Measurements from ENCODE around the gene ING3. TPM values are rescaled to one million over a fixed set of nuclear protein-coding genes. Genes with fewer than 3 reads are reported as not detected.
"Not testable (repeated sequence)": the region's sequence is repeated elsewhere in the genome, so short reads cannot be mapped to it uniquely, and the experiment has no call there.

Gene ING3
- total and polyA plus RNA-seq, 2 donors (not counting 3 experiments of a cell fraction or from before 2014, with no cell fraction given): 8.7 to 19.6 TPM

- no peak for DNase-seq (ENCODE audit: low read depth, low spot score)
- H3K36me3 ChIP-seq (ENCODE audit: control insufficient read depth in 2 of 2, extremely low read depth in 1 of 2, insufficient read depth in 2 of 2, low read length in 2 of 2): no peaks in the 10 kb centered on the region
- ChIA-PET POLR2A (no interaction called here), CTCF (interaction anchor here (1.3 to 3.2 kb wide), 4 partner anchors 101 to 189 kb away, joined by 4 to 18 read pairs (median 12); no protein-coding TSS in a partner anchor)
- no peaks in the 10 kb centered on the region for H3K9me3 ChIP-seq (replicated peaks; ENCODE audit: control insufficient read depth, insufficient read depth, low read length)
- no peak overlapping the region for H2AFZ ChIP-seq (ENCODE audit: low read depth, low read length)
- H3K27ac ChIP-seq (ENCODE audit: insufficient read depth, low read depth, low read length): no peak overlapping the region
- intact Hi-C loops (cut with micrococcal nuclease): no loop called here
- no peaks in the 10 kb centered on the region for H3K27me3 ChIP-seq (ENCODE audit: control insufficient read depth in 2 of 2, insufficient read depth in 2 of 2, low read length in 2 of 2)
- H3K79me2 ChIP-seq (ENCODE audit: control insufficient read depth, insufficient read depth, low read length): no peaks in the 10 kb centered on the region
- no peak overlapping the region for H3K4me2 ChIP-seq (ENCODE audit: insufficient read depth, low read length)
- no peak overlapping the region for H3K9ac ChIP-seq (replicated peaks; ENCODE audit: extremely low read depth, insufficient read depth, low read length)
- BruUV-seq (replicated peaks): no TSS peak
- no peaks in the 10 kb centered on the region for H4K20me1 ChIP-seq (replicated peaks; ENCODE audit: control insufficient read depth, extremely low read depth, insufficient read depth, low read length)
- TF ChIP-seq MYC (IDR thresholded peaks at IDR 0.05; ENCODE audit: low read depth, low read length): no peak
- no peak overlapping the region for H3K4me3 ChIP-seq (replicated peaks in 1 of 3; ENCODE audit: insufficient read depth in 1 of 3, low read depth in 1 of 3, low read length in 3 of 3)
- dilution Hi-C loops (cut with MboI; ENCODE audit: extremely low pct_ligation_motif_present, low sequenced_read_pairs): loop anchor here (25.0 kb wide), 1 partner anchor 106 kb away; no protein-coding TSS in a partner anchor
- FAIRE-seq: no peak
- H3K9me1 ChIP-seq (replicated peaks; ENCODE audit: control insufficient read depth, extremely low read depth, insufficient read depth, low read length): no peaks in the 10 kb centered on the region
- H3K4me1 ChIP-seq (ENCODE audit: control insufficient read depth, extremely low read depth, insufficient read depth, low read length): no peaks in the 10 kb centered on the region
These were observed 30.5 kb downstream of the ING3 start for GRCh38 chr7:120981117-120981516.

GRCh38 chr7:120981888-120982615 lies 31.5 kb downstream of the ING3 start:
- TF ChIP-seq GATA2 (IDR thresholded peaks at IDR 0.05; ENCODE audit: insufficient read depth, insufficient read length, low read depth, low read length) (peak; percentile 18), POLR2A (IDR thresholded peaks at IDR 0.05; ENCODE audit: low read depth, low read length) (no peak), CTCF (IDR thresholded peaks at IDR 0.05; ENCODE audit: extremely low read depth in 1 of 2, insufficient read depth in 1 of 2, low read depth in 1 of 2, low read length in 2 of 2) (no peak), EZH2 (IDR thresholded peaks at IDR 0.05; ENCODE audit: borderline replicate concordance, low read depth, low read length, severe bottlenecking) (no peak)
- Histone ChIP-seq H3K27ac (ENCODE audit: insufficient read depth, low read depth, low read length) (no peak overlapping the region), H3K4me2 (ENCODE audit: insufficient read depth, low read length) (no peak overlapping the region), H3K9me1 (replicated peaks; ENCODE audit: control insufficient read depth, extremely low read depth, insufficient read depth, low read length) (no peaks in the 10 kb centered on the region), H3K36me3 (ENCODE audit: control insufficient read depth in 2 of 2, extremely low read depth in 1 of 2, insufficient read depth in 2 of 2, low read length in 2 of 2) (no peaks in the 10 kb centered on the region), H3K9ac (replicated peaks; ENCODE audit: extremely low read depth, insufficient read depth, low read length) (no peak overlapping the region), H2AFZ (ENCODE audit: low read depth, low read length) (no peak overlapping the region), H3K4me1 (ENCODE audit: control insufficient read depth, extremely low read depth, insufficient read depth, low read length) (no peaks in the 10 kb centered on the region), H4K20me1 (replicated peaks; ENCODE audit: control insufficient read depth, extremely low read depth, insufficient read depth, low read length) (no peaks in the 10 kb centered on the region), H3K79me2 (ENCODE audit: control insufficient read depth, insufficient read depth, low read length) (no peaks in the 10 kb centered on the region), H3K9me3 (replicated peaks; ENCODE audit: control insufficient read depth, insufficient read depth, low read length) (no peaks in the 10 kb centered on the region), H3K4me3 (replicated peaks in 1 of 3; ENCODE audit: insufficient read depth in 1 of 3, low read depth in 1 of 3, low read length in 3 of 3) (no peak overlapping the region), H3K27me3 (ENCODE audit: control insufficient read depth in 2 of 2, insufficient read depth in 2 of 2, low read length in 2 of 2) (no peaks in the 10 kb centered on the region)
- dilution Hi-C loops (cut with MboI; ENCODE audit: extremely low pct_ligation_motif_present, low sequenced_read_pairs): loop anchor here (25.0 kb wide), 1 partner anchor 105 kb away; no protein-coding TSS in a partner anchor
- POLR2A ChIA-PET: no interaction called here
- CTCF ChIA-PET: interaction anchor here (0.6 to 1.3 kb wide), 2 partner anchors 13 to 100 kb away, joined by 4 read pairs; no protein-coding TSS in a partner anchor
- FAIRE-seq: peak; percentile 21
- no peak for DNase-seq (ENCODE audit: low read depth, low spot score)
- BruUV-seq (replicated peaks): no TSS peak
- intact Hi-C loops (cut with micrococcal nuclease): no loop called here

- dilution Hi-C loops (cut with MboI; ENCODE audit: extremely low pct_ligation_motif_present, low sequenced_read_pairs): loop anchor here (25.0 kb wide), 1 partner anchor 104 kb away; no protein-coding TSS in a partner anchor
- H2AFZ ChIP-seq (ENCODE audit: low read depth, low read length); H3K9me3 ChIP-seq (replicated peaks; ENCODE audit: control insufficient read depth, insufficient read depth, low read length); POLR2A ChIA-PET; H3K9me1 ChIP-seq (replicated peaks; ENCODE audit: control insufficient read depth, extremely low read depth, insufficient read depth, low read length); H3K27ac ChIP-seq (ENCODE audit: insufficient read depth, low read depth, low read length); intact Hi-C loops (cut with micrococcal nuclease); BruUV-seq (replicated peaks); CTCF ChIA-PET; H3K79me2 ChIP-seq (ENCODE audit: control insufficient read depth, insufficient read depth, low read length); H3K27me3 ChIP-seq (ENCODE audit: control insufficient read depth in 2 of 2, insufficient read depth in 2 of 2, low read length in 2 of 2); H3K4me1 ChIP-seq (ENCODE audit: control insufficient read depth, extremely low read depth, insufficient read depth, low read length); H3K9ac ChIP-seq (replicated peaks; ENCODE audit: extremely low read depth, insufficient read depth, low read length); H4K20me1 ChIP-seq (replicated peaks; ENCODE audit: control insufficient read depth, extremely low read depth, insufficient read depth, low read length); DNase-seq (ENCODE audit: low read depth, low spot score); FAIRE-seq; H3K4me2 ChIP-seq (ENCODE audit: insufficient read depth, low read length); H3K4me3 ChIP-seq (replicated peaks in 1 of 3; ENCODE audit: insufficient read depth in 1 of 3, low read depth in 1 of 3, low read length in 3 of 3); H3K36me3 ChIP-seq (ENCODE audit: control insufficient read depth in 2 of 2, extremely low read depth in 1 of 2, insufficient read depth in 2 of 2, low read length in 2 of 2): not testable (repeated sequence)
These were observed 33.0 kb downstream of the ING3 start for GRCh38 chr7:120983592-120983991.
